ENCODE measurements around the gene RNASE7.
A peak's percentile ranks its signal among the peaks of the same experiment; 100 is the strongest.

RNASE7 gene

GRCh38 chr14:21043974-21044618 lies 1.9 kb downstream of the RNASE7 start:
- DNase-seq: peak in 1 of 3 experiments; percentile 5

- DNase-seq: no peak
Measured at GRCh38 chr14:21047378-21047781, 5.2 kb downstream of the RNASE7 start.

- no peak for DNase-seq
Measured at GRCh38 chr14:21048638-21049037, 6.5 kb downstream of the RNASE7 start.

GRCh38 chr14:21049271-21049673 lies 7.1 kb downstream of the RNASE7 start:
- no peak for DNase-seq

- no peak for DNase-seq
Measured at GRCh38 chr14:21050597-21050996, 8.4 kb downstream of the RNASE7 start.

- no peak for DNase-seq
Measured at GRCh38 chr14:21053184-21054122, 11.3 kb downstream of the RNASE7 start.

DNA sequence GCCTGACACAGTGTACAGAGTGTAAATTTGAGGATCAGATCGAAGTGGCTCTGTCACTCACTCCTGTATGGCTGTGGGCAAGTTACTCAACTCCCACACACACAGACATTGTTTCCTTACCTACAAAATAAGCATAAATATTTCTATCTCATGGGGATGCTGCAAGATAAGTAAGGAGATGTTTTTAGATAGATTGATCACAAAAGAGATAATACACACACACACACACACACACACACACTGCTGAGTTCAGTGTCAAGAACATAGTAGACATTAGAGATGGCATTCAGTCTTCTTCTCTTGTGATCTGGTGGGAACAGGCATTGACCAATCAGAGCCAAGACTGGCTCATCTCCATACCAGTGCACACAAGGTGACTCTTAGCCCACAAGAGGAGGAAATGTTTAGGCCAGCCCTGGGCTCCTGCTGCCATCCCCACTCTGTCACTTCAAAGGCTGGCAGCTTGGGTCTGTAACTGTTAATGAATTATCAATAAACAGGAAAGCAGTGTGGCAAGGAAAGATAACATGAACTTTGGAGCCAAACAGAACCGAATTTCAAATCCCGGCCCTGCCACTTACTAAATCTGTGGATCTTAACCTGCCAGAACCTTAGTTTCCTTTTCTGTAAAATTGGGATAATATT lies 12.1 kb downstream of the RNASE7 start:
- no peak for DNase-seq

GRCh38 chr14:21054768-21055145 lies 12.6 kb downstream of the RNASE7 start:
- DNase-seq: no peak

GRCh38 chr14:21055432-21056117 lies 13.4 kb downstream of the RNASE7 start:
- peak in 1 of 3 experiments; percentile 36 for DNase-seq

DNA sequence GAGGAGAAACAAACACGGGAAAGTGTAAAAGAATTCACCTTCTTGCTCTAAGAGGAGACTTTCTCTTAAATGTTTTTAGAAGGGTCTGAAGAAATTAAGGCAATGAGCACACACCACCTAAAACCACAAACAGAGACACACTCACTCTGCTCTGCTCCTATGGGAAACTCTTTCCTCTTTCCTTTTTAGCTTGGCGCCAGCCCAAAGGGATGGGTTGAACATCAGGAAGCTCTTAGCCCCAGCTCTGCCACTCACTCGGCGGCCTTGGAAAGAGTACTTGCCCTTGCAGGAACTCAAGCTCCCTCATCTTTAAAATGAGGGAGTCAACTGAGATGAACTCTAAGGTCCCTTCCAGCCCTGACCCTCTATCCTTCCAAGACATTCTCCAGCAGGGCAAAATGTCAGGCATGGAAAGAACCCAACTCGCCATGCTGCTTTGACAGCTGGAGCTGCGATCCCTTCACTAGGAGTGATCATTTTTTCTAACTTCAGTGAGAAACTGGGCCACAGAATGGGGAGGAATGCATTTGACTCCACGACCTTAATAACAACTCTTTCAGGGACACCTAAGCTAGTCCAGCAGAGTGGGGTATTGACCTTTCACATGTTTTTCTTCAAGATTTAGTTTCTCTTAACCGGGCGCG lies 14.5 kb downstream of the RNASE7 start:
- DNase-seq: no peak

- DNase-seq: no peak
Measured at GRCh38 chr14:21057803-21058675, 15.9 kb downstream of the RNASE7 start, which contains the start of gene RNASE8. TSS of gene RNASE8 (plus strand) at chr14:21057822. CDS start at chr14:21057893, 71 bp downstream.

- DNase-seq: no peak
Measured at GRCh38 chr14:21058903-21059302, 16.7 kb downstream of the RNASE7 start.

DNA sequence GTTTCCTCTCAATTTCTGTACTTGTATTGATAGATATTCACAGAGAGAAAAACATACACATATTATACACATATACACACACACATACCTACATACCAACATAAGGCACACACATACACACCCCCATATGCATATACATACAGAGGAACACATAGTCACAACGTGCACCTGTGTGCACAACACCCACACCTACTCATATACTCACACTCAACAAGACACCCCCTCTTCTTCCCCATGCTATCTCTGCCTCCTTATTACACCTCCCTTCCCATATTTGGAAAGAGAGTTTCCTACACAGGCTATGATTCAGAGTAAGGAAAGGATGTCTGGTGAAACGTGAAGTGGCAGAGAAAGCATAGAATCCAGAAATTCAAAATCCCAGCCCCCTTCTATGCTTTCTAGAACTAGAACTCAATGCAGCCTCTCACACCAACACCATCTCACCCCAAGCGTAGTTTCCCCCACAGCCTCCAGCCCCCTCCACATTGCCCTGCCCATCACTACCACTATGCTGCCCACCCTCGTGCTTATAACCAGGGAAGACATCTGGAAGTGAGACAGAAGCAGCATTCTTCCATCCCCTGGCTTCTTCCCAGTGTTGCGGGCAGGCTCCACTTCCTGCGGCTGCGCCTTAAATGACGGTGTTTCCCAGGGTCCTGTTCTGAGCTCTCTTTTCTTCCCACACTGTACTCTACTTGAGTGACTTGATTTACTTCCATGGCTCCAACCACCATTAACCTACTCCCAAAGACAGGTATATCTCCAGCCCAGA lies 17.9 kb downstream of the RNASE7 start:
- DNase-seq: no peak

GRCh38 chr14:21060614-21061346 lies 18.6 kb downstream of the RNASE7 start:
- DNase-seq: no peak

DNA sequence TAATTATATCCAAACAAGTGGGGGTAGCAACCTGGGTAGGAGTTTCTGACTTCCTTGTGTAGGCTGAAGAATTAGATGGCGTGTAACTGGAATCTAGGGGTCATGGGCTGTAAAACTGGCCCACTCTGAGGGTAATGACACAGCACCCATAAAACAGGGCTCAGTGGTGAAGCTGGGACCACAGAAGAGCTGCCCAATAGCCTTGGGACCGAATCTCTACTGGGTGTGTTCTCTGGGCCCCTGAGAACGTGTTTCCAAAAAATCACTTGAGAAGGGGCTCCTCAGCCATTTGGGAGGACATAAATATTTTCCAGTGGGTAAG lies 19.1 kb downstream of the RNASE7 start:
- DNase-seq: no peak

DNA sequence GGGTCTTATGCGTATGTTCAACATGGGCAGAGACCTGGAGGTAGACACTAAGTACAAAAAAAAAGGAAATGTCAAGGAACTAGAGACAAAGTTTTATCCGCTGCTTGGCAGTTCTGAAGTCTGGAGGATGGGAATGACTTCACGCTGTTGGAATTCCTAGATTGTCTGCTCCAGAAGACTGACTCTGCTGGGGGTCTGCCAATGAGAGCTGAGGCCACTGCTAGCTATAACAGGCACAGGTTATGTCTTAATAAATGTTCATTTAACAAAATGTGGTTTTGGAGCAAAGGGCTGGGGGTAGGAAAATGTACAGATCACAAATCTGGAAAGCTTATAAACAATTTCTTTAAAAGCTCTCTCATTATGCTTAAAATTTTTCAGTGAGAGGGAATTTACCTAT lies 21.3 kb downstream of the RNASE7 start:
- DNase-seq: no peak

GRCh38 chr14:21066882-21067502 lies 24.8 kb downstream of the RNASE7 start:
- peak in 1 of 3 experiments; percentile 40 for DNase-seq

- DNase-seq: peak; percentile 63 to 95 (median 90)
Measured at GRCh38 chr14:21068521-21069387, 26.6 kb downstream of the RNASE7 start.

Data from NCI-H1417 (cell line).